SK-N-MC (cell line): ENCODE results near the gene TLCD2.
"Not testable (repeated sequence)": the region's sequence is repeated elsewhere in the genome, so short reads cannot be mapped to it uniquely, and the experiment has no call there.

Source experiments
- DNase-seq: peaks from one replicate; pipeline ENCODE4 v3.0.0-alpha.2; 2011; ENCODE audit warnings: low read depth, low spot score
- H3K27ac ChIP-seq: fragments of 200-600 bp; sonication (generic); 2 replicates; pipeline ENCODE4 v1.5.1; 2016; ENCODE audit warnings: mixed run types
- H3K36me3 ChIP-seq: fragments of 200-600 bp; sonication (generic); 2 replicates; pipeline ENCODE4 v1.6.1; 2017; ENCODE audit warnings: antibody characterized with exemption, low read length, mixed read lengths; ENCODE audit not compliant: insufficient read depth
- H3K4me3 ChIP-seq: fragments of 200-600 bp; sonication (generic); 2 replicates; pipeline ENCODE4 v1.5.1; 2016
- H3K9ac ChIP-seq: fragments of 200-600 bp; sonication (generic); 2 replicates; pipeline ENCODE4 v1.8.0; 2017; ENCODE audit warnings: mixed run types, mixed read lengths; ENCODE audit not compliant: insufficient read length
- H3K9me3 ChIP-seq: fragments of 200-600 bp; sonication (generic); 2 replicates; pipeline ENCODE4 v1.6.1; 2017; ENCODE audit warnings: low read depth, mild to moderate bottlenecking, antibody characterized with exemption, low read length, moderate library complexity, mixed read lengths
- EZH2 ChIP-seq: fragments of 200-600 bp; sonication (generic); IDR thresholded peaks from one replicate; pipeline ENCODE4 v1.6.1; 2017; ENCODE audit warnings: antibody characterized with exemption
- FOXP2 ChIP-seq: optimal IDR thresholded peaks from 2 replicates; pipeline ENCODE3; 2011; ENCODE audit warnings: mild to moderate bottlenecking, moderate library complexity; ENCODE audit not compliant: insufficient read depth; ENCODE audit errors: extremely low read length, control extremely low read depth
- POLR2AphosphoS5 ChIP-seq: IDR thresholded peaks from 2 replicates; pipeline ENCODE4 v1.6.1; 2012; ENCODE audit warnings: mild to moderate bottlenecking, low read depth, low read length, borderline replicate concordance

The TLCD2 gene

DNA sequence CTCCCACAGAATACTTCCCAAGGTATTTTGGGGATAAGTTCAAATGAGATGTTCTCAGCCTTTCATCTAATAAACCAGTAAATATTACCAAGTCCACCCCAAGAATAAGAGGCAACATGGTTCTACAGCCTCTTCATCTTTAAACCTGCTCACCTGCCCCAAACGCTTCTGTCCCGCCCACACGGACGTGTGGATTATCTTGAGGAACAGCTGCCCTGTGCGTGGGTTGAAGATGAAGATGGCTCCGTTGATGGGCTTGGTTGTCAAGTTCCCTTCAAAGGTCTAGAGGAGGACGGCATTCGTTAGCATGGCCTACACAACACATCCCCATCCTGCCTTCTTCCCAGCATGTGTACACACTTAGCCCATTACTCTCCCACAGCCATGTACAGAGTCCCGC lies 52.1 kb downstream of the TLCD2 start:
- Histone ChIP-seq H3K27ac (no peak overlapping the region), H3K9ac (no peak overlapping the region), H3K4me3 (no peak overlapping the region), H3K9me3 (no peaks in the 10 kb centered on the region), H3K36me3 (peaks cover 91% of the 10 kb centered on the region)
- TF ChIP-seq FOXP2 (no peak), EZH2 (no peak), POLR2AphosphoS5 (no peak)
- no peak for DNase-seq

DNA sequence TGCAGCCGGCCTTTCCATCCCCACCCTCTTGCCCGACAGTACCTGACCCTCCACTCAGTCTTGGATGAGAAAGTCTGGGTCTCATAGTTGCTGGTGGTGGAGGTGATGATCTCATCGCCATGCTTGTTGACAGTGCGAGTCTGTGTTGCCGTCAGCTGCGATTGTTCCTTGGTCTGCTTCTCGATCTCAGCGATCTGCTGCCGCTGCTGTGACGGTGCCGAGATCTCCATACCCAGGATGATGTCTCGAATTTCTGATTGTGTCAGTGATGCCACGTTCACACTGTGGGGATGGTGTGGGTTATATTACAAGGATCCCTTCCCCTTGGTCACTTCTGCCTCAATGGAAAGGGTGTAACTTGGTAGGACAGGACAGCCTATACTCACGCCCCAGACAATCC lies 56.4 kb downstream of the TLCD2 start:
- Histone ChIP-seq H3K9me3 (no peaks in the 10 kb centered on the region), H3K9ac (no peak overlapping the region)
- no peak for TF ChIP-seq POLR2AphosphoS5

DNA sequence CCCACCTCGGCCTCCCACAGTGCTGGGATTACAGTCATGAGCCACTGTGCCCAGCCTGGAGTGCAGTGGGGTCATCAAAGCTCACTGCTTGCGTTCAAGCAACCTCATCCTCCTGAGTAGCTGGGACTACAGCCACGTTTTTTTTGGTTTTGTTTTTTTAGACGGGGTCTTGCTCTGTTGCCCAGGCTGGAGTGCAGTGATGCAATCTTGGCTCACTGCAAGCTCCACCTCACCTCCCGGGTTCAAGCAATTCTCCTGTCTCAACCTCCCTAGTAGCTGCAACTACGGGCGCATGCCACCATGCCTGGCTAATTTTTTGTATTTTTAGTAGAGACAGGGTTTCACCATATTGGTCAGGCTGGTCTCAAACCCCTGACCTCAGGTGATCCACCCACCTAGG lies 57.4 kb downstream of the TLCD2 start:
- not testable (repeated sequence) for H3K9ac ChIP-seq, H3K4me3 ChIP-seq, H3K27ac ChIP-seq, H3K9me3 ChIP-seq, DNase-seq
- peaks cover 70% of the 10 kb centered on the region for H3K36me3 ChIP-seq

More for the DNA sequence above, 56.4 kb downstream of the TLCD2 start:
- DNase-seq: no peak
- Histone ChIP-seq H3K27ac (no peak overlapping the region), H3K36me3 (peaks cover 80% of the 10 kb centered on the region), H3K4me3 (no peak overlapping the region)
